SK-N-SH treated with all-trans-retinoic acid at 6 μM for 48 hours (cell line): ENCODE measurements around the gene FKBP2.

Experiments
- ATAC-seq: fragments of 200-7000 bp; cut with Tn5 transposase; 3 replicates; pipeline ENCODE4 v1.9.1; 2020; ENCODE audit warnings: mild to moderate bottlenecking, moderate library complexity
- ARNTL ChIP-seq: fragments of 450-650 bp; formaldehyde crosslinking; IDR thresholded peaks from 2 replicates; pipeline ENCODE4 v1.5.0; 2020; ENCODE audit warnings: low read depth, mild to moderate bottlenecking, moderate library complexity, borderline replicate concordance
- BACH2 ChIP-seq: fragments of 250-450 bp; sonication (Bioruptor Pico); IDR thresholded peaks from 2 replicates; pipeline ENCODE4 v1.9.0; 2021; ENCODE audit warnings: mild to moderate bottlenecking, borderline replicate concordance
- CREB5 ChIP-seq: fragments of 250-450 bp; sonication (Bioruptor Pico); IDR thresholded peaks from 2 replicates; pipeline ENCODE4 v1.5.1; 2020; ENCODE audit warnings: low read depth, mild to moderate bottlenecking, moderate library complexity
- CSDC2 ChIP-seq: fragments of 250-450 bp; sonication (Bioruptor Pico); IDR thresholded peaks from 2 replicates; pipeline ENCODE4 v1.5.0; 2020; ENCODE audit warnings: mild to moderate bottlenecking, moderate library complexity
- CSRNP3 ChIP-seq: fragments of 250-450 bp; sonication (Bioruptor Pico); IDR thresholded peaks from 2 replicates; pipeline ENCODE4 v1.5.1; 2021; ENCODE audit warnings: mild to moderate bottlenecking, moderate library complexity
- ESRRG ChIP-seq: fragments of 250-450 bp; sonication (Bioruptor Pico); IDR thresholded peaks from 2 replicates; pipeline ENCODE4 v1.6.1; 2021; ENCODE audit warnings: mild to moderate bottlenecking
- GLIS3 ChIP-seq: fragments of 250-450 bp; sonication (Bioruptor Pico); IDR thresholded peaks from 2 replicates; pipeline ENCODE4 v1.5.0; 2020; ENCODE audit warnings: mild to moderate bottlenecking, moderate library complexity
- PATZ1 ChIP-seq: fragments of 250-450 bp; sonication (Bioruptor Pico); IDR thresholded peaks from 2 replicates; pipeline ENCODE4 v1.8.0; 2020; ENCODE audit warnings: mild to moderate bottlenecking, moderate library complexity, borderline replicate concordance
- POU6F1 ChIP-seq: fragments of 250-450 bp; sonication (Bioruptor Pico); IDR thresholded peaks from 2 replicates; pipeline ENCODE4 v1.8.0; 2021; ENCODE audit warnings: low read depth, mild to moderate bottlenecking, moderate library complexity, borderline replicate concordance
- PPARA ChIP-seq: fragments of 250-450 bp; sonication (Bioruptor Pico); IDR thresholded peaks from 2 replicates; pipeline ENCODE4 v1.5.0; 2020; ENCODE audit warnings: mild to moderate bottlenecking, borderline replicate concordance
- RARB ChIP-seq: fragments of 250-450 bp; sonication (Bioruptor Pico); IDR thresholded peaks from 2 replicates; pipeline ENCODE4 v1.8.0; 2021; ENCODE audit warnings: mild to moderate bottlenecking, moderate library complexity
- SNAI2 ChIP-seq: fragments of 250-450 bp; sonication (Bioruptor Pico); IDR thresholded peaks from 2 replicates; pipeline ENCODE4 v1.5.0; 2020; ENCODE audit warnings: mild to moderate bottlenecking, moderate library complexity
- TCF4 ChIP-seq: fragments of 250-450 bp; sonication (Bioruptor Pico); IDR thresholded peaks from 2 replicates; pipeline ENCODE4 v1.8.0; 2021; ENCODE audit warnings: mild to moderate bottlenecking, moderate library complexity, borderline replicate concordance
- TOX ChIP-seq: fragments of 250-450 bp; sonication (Bioruptor Pico); IDR thresholded peaks from 2 replicates; pipeline ENCODE4 v1.8.0; 2021; ENCODE audit warnings: mild to moderate bottlenecking, moderate library complexity, borderline replicate concordance
- TSHZ2 ChIP-seq: fragments of 250-450 bp; sonication (Bioruptor Pico); IDR thresholded peaks from 2 replicates; pipeline ENCODE4 v1.5.0; 2020; ENCODE audit warnings: mild to moderate bottlenecking, moderate library complexity
- ZC3H10 ChIP-seq: fragments of 250-450 bp; sonication (Bioruptor Pico); IDR thresholded peaks from 2 replicates; pipeline ENCODE4 v1.5.1; 2021; ENCODE audit warnings: mild to moderate bottlenecking, moderate library complexity
- ZFP3 ChIP-seq: fragments of 250-450 bp; sonication (Bioruptor Pico); IDR thresholded peaks from 2 replicates; pipeline ENCODE4 v1.5.0; 2020; ENCODE audit warnings: mild to moderate bottlenecking, moderate library complexity
- ZFP30 ChIP-seq: fragments of 450-650 bp; formaldehyde crosslinking; IDR thresholded peaks from 2 replicates; pipeline ENCODE4 v1.5.0; 2022; ENCODE audit warnings: mild to moderate bottlenecking, moderate library complexity
- ZNF565 ChIP-seq: fragments of 450-650 bp; formaldehyde crosslinking; conservative IDR thresholded peaks from 2 replicates; pipeline ENCODE4 v1.5.0; 2020; ENCODE audit warnings: low read depth, mild to moderate bottlenecking, moderate library complexity
- ZNF8 ChIP-seq: fragments of 450-650 bp; formaldehyde crosslinking; IDR thresholded peaks from 2 replicates; pipeline ENCODE4 v1.5.0; 2020; ENCODE audit warnings: mild to moderate bottlenecking, moderate library complexity

FKBP2 gene

GRCh38 chr11:64258946-64259532 is 18.1 kb downstream of the FKBP2 start:
- no peak for TF ChIP-seq SNAI2 (CRISPR knock-in tag)
- TF ChIP-seq GLIS3 (CRISPR knock-in tag) = no peak
- no peak for TF ChIP-seq ZFP30 (CRISPR knock-in tag)
- no peak for TF ChIP-seq POU6F1 (CRISPR knock-in tag)
- no peak for TF ChIP-seq CREB5 (CRISPR knock-in tag)
- no peak for TF ChIP-seq PATZ1
- TF ChIP-seq ZFP3 (CRISPR knock-in tag) = no peak
- TF ChIP-seq CSDC2 = no peak
- TF ChIP-seq PPARA (CRISPR knock-in tag) = no peak
- no peak for TF ChIP-seq BACH2 (CRISPR knock-in tag)
- TF ChIP-seq ZNF8 = no peak
- no peak for TF ChIP-seq RARB
- no peak for TF ChIP-seq TSHZ2 (CRISPR knock-in tag)
- TF ChIP-seq TOX (CRISPR knock-in tag) = no peak
- no peak for TF ChIP-seq ARNTL (CRISPR knock-in tag)
- no peak for ATAC-seq

- ATAC-seq = no peak
- TF ChIP-seq BACH2 (CRISPR knock-in tag) (no peak), ARNTL (CRISPR knock-in tag) (no peak), TOX (CRISPR knock-in tag) (no peak), CSRNP3 (CRISPR knock-in tag) (no peak), ESRRG (no peak), RARB (no peak), CSDC2 (no peak), POU6F1 (CRISPR knock-in tag) (no peak), ZNF8 (no peak), PPARA (CRISPR knock-in tag) (no peak), TCF4 (CRISPR knock-in tag) (no peak), PATZ1 (no peak), SNAI2 (CRISPR knock-in tag) (no peak), ZFP3 (CRISPR knock-in tag) (no peak), ZNF565 (CRISPR knock-in tag) (no peak), ZC3H10 (no peak), GLIS3 (CRISPR knock-in tag) (no peak)
Observed at GRCh38 chr11:64259533-64260067, 18.7 kb downstream of the FKBP2 start.
